ENCODE measurements around the gene TTC39B. TPM values are rescaled to one million over a fixed set of nuclear protein-coding genes. Genes with fewer than 3 reads are reported as not detected.
A peak's percentile ranks its signal among the peaks of the same experiment; 100 is the strongest.
"Not testable (repeated sequence)": the region's sequence is repeated elsewhere in the genome, so short reads cannot be mapped to it uniquely, and the experiment has no call there.

Gene TTC39B
- 10 to 100 TPM in 1 of 4 donors, 1 to 10 TPM in 3; 6.2 to 10.5 (median 7.9) TPM for polyA plus RNA-seq (ENCODE audit: insufficient read length in 4 of 4)

GRCh38 chr9:15306757-15307522 lies at the start of gene TTC39B:
Gene TTC39B, minus strand, starts transcription at chr9:15307216. Its CDS starts 91 bp downstream, at chr9:15307125.
- peak; percentile 87 to 93 (median 90) for DNase-seq (ENCODE audit: low read depth in 4 of 4, low spot score in 2 of 4)

DNA sequence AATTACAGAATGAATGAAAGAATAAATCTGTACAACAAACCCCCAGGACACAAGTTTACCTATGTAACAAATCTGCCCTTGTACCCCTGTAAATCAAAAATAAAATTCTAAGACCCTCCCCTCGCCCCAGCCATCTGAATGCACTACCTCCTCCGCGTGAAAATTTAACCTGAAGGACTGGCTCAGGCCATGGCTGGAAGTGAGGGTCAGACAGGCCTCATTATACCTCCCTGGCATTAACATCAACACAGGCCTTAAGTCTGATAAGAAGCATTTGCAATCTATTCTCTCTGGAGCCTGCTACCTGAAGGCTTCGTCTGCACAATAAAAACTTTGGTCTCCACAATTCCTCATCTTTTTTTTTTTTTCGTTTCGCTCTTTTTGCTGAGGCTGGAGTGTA lies 48.7 kb upstream of the TTC39B start:
- DNase-seq (ENCODE audit: low read depth in 4 of 4, low spot score in 2 of 4): no peak

DNA sequence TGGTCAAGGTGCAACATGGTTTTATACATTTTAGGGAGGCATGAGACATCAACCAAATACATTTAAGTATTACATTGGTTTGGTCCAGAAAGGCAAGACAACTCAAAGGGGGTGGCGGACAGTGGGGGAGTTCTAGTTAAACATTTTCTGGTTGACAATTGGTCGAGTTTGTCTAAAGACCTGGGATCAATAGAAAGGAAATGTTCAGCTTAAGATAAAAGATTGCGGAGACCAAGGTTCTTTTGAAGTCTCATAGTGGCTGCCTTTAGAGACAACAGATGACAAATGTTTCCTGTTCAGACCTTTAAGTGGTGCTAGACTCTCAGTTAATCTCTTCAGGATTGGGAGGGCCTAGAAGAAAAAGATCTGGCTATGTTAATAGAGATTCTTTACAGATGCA lies 47.7 kb upstream of the TTC39B start:
- no peak for DNase-seq (ENCODE audit: low read depth in 4 of 4, low spot score in 2 of 4)

GRCh38 chr9:15353892-15354291 lies 46.9 kb upstream of the TTC39B start:
- DNase-seq (ENCODE audit: low read depth in 4 of 4, low spot score in 2 of 4): no peak

DNA sequence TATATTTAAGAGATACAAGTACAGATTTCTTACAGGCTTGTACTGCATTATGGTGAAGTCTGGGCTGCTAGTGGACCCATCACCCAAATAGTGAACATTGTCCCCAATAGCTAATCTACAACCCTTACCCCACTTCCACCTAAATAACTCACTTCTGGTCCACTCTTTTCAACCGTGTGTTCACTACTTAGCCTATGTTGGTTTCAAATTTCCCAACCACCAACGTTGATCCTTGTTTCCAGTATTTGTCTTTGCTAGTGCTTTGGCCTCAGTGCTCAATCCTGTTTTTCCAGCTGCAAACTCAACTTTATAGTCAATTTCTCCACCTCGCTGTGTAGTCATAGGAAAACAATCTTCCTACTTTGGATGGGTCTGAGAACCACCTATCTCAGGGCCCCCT lies 45.3 kb upstream of the TTC39B start:
- no peak for DNase-seq (ENCODE audit: low read depth in 4 of 4, low spot score in 2 of 4)

- no peak for DNase-seq (ENCODE audit: low read depth in 4 of 4, low spot score in 2 of 4)
Measured at GRCh38 chr9:15349892-15350761, 43.1 kb upstream of the TTC39B start.

GRCh38 chr9:15346837-15347236 lies 39.8 kb upstream of the TTC39B start:
- no peak for DNase-seq (ENCODE audit: low read depth in 4 of 4, low spot score in 2 of 4)

DNA sequence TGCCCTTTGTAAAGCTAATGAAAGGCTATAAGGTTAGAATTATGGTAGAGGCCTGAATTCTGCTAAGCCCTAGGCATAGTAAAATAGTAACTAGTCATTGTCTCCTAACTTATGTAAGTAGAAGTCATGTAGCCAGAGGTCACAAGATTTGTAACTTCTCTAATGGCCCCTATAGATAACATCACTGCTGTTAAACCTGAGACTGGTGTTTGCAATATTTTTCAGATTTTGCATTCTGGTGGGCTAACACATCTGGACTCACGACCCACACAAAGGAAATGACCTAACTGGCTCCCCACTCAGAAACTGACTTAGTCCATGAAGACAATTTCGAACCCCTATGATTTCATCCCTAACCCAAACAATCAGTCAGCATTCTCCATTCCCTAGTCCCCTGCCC lies 37.2 kb upstream of the TTC39B start:
- DNase-seq (ENCODE audit: low read depth in 4 of 4, low spot score in 2 of 4): no peak

DNA sequence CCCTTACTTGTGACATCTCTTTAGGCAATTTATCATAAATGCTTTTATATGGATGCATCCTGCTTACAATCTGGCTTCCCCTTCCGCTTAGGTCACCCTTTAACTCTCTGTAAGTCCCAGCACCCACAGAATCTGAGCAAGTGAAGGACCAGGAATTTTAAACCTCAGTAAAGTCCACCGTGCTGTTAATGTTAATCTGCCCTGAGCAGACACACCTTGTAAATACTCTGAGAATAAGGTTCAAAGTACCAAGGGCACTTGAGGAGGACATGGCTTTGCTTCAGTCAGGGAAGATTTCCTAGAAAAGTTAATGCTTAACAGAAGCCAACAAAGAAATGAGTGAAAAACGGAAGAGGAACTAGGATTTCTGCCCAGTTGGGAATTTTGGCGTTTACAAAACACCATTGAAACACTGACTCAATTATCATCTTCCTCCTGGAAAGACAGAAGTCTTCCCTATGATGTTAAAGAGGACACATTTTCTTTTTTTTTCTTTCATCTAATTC lies 26.4 kb upstream of the TTC39B start:
- DNase-seq (ENCODE audit: low read depth in 4 of 4, low spot score in 2 of 4): no peak

DNA sequence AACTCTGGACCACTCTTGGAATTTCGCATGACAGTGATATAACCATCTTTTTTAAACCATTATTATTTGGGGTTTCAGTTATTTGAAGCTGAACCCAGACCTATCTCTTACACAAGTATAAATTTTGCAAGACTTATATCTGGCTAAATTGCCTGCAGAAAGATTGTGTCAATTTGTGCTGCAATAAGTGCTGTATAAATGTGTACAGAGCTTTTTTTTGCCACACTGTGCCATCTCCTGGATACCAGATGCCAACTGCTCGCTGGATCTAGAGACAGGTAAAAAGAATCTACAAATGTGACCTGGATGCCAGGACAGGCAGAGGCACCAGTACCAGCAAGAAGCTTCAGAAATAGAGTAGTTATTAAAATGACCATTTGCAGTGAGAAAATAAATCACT lies 25.9 kb upstream of the TTC39B start:
- no peak for DNase-seq (ENCODE audit: low read depth in 4 of 4, low spot score in 2 of 4)

- DNase-seq (ENCODE audit: low read depth in 4 of 4, low spot score in 2 of 4): no peak
Measured at GRCh38 chr9:15329539-15330109, 22.6 kb upstream of the TTC39B start.

GRCh38 chr9:15328946-15329345 lies 21.9 kb upstream of the TTC39B start:
- no peak for DNase-seq (ENCODE audit: low read depth in 4 of 4, low spot score in 2 of 4)

GRCh38 chr9:15322695-15323094 lies 15.7 kb upstream of the TTC39B start:
- DNase-seq (ENCODE audit: low read depth in 4 of 4, low spot score in 2 of 4): not testable (repeated sequence)

GRCh38 chr9:15319661-15320060 lies 12.6 kb upstream of the TTC39B start:
- DNase-seq (ENCODE audit: low read depth in 4 of 4, low spot score in 2 of 4): not testable (repeated sequence)

DNA sequence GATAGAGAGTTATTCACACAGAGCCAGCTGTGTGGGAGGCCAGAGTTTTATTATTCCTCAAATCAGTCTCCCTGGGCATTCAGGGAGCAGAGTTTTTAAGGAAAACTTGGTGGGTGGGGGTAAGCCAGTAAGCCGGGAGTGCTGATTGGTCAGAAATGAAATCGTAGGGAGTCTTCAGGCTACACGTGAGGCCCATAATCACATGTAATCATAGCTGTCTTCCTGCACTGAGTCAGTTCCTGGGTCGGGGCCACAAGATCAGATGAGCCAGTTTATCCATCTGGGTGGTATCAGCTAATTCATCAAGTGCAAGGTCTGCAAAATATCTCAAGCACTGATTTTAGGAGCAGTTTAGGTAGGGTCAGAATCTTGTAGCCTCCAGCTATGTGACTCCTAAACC lies 10.8 kb upstream of the TTC39B start:
- DNase-seq (ENCODE audit: low read depth in 4 of 4, low spot score in 2 of 4): no peak

GRCh38 chr9:15311607-15312006 lies 4.6 kb upstream of the TTC39B start:
- DNase-seq (ENCODE audit: low read depth in 4 of 4, low spot score in 2 of 4): no peak

DNA sequence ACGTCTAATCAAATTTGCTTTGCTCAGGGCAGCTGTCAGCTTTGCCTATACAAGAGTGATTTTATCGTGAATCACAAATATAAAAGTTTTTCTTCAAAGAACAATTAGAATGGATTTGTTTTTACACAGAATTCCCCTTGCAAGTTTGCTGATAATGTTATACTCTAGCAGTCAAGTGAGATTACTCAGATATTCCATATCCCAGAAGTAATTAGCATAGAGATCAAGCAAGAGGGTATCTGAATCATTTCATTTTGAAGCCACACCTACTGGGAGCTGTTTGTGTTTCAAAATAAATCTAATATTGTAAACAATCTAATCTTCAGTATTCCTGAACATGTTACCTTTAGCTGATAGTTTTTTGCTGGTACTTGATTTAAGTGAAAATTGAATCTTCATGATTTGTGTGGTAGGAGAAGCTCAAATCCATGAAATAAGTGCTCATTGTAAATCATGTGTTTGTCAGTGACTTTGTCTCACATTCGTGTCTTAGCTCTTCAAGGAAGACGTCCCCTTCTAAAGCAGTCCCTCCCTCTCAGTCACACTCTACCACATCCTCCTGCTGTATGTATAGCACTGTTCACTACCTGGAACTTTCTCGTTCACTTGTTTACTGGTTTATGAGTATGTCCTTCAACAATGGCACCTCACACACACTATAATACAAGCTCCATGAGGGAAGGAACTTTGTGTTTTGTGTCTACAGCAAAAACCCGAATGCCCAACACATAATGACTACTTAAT lies 3.3 kb upstream of the TTC39B start:
- no peak for DNase-seq (ENCODE audit: low read depth in 4 of 4, low spot score in 2 of 4)

GRCh38 chr9:15308511-15308910 lies 1.5 kb upstream of the TTC39B start:
- no peak for DNase-seq (ENCODE audit: low read depth in 4 of 4, low spot score in 2 of 4)

DNA sequence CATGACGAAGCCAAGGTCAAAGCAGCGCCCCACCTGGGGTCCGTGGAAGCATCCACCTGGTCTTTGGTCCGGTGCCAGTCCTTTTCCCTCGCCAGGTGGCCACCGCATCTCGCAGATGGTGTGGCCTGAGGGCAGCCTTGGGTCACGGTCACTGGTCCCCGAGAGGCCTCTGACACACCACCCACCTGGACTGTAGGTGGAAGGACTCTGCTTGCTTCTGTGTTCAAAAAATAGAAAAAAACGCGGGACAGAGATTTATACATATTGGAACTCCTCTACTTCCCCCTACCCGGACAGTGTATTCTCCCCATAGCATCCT lies 466 bp upstream of the TTC39B start:
- no peak for DNase-seq (ENCODE audit: low read depth in 4 of 4, low spot score in 2 of 4)

- DNase-seq (ENCODE audit: low read depth in 4 of 4, low spot score in 2 of 4): peak; percentile 52 to 75 (median 68)
Measured at GRCh38 chr9:15306068-15306756, 804 bp downstream of the TTC39B start.
